ENCODE results near the gene FAM181B. TPM values are rescaled to one million over a fixed set of nuclear protein-coding genes. Genes with fewer than 3 reads are reported as not detected.

Gene FAM181B
- total and polyA plus RNA-seq, 2 of the 13 experiments (the other 11 are each of a cell fraction or from before 2014, with no cell fraction given), result not detected

DNA sequence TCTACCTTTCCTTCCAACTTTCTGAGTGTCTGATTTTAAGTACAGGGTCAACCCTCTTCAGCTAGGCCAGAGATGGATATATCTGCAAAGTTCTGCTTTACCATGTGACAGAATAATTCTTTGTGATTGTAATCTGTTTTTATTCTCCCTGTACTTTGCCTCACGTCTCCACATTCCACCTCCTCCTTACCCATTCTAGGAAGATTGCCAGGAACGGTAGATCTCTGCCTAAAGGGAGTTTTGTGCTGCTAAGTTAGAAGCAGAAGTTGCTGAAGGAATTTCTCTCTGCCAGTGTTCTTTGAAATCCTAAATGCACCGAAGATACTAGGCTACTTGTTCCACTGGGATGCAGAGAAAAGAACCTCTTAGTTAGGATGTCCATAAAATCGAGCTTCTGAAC, 20.7 kb upstream of the FAM181B start:
- TF ChIP-seq DR1 (CRISPR knock-in tag; IDR thresholded peaks at IDR 0.05), result no peak
- DNase-seq (ENCODE audit: low spot score) (no peak), FAIRE-seq (no peak), ATAC-seq (no peak)
- H3K79me2 ChIP-seq (ENCODE audit: insufficient read depth, low read length), result no peaks in the 10 kb centered on the region
- H4K20me1 ChIP-seq (ENCODE audit: insufficient read depth, low read length), result no peaks in the 10 kb centered on the region
- in situ Hi-C loops (cut with HindIII; ENCODE audit: extremely low pct_ligation_motif_present, low pct_unique_long_range_greater_than_20kb), result no loop called here
- no peak overlapping the region for H2AFZ ChIP-seq (ENCODE audit: low read length)
- no TSS peak for BruUV-seq (replicated peaks)
- no peaks in the 10 kb centered on the region for H3K4me1 ChIP-seq (ENCODE audit: insufficient read depth, low read length)
- H3K27me3 ChIP-seq (ENCODE audit: control insufficient read depth in 1 of 2, insufficient read depth in 2 of 2, low read length in 2 of 2), result no peaks in the 10 kb centered on the region; a peak in 2 of 5 replicates
- ChIA-PET CTCF (ENCODE audit: low intra/inter-chr PET ratio, low total read pairs) (no interaction called here), POLR2A (no interaction called here)
- no peak overlapping the region for H3K4me3 ChIP-seq (replicated peaks in 1 of 3; ENCODE audit: insufficient read depth in 1 of 3, low read depth in 2 of 3, low read length in 3 of 3)
- H3K4me2 ChIP-seq (ENCODE audit: low read depth, low read length), result no peak overlapping the region
- H3K27ac ChIP-seq (ENCODE audit: extremely low read length, insufficient read depth, low read length), result no peak overlapping the region
- H3K9ac ChIP-seq (ENCODE audit: insufficient read depth, low read depth, low read length), result no peak overlapping the region
- no peaks in the 10 kb centered on the region for H3K9me3 ChIP-seq (ENCODE audit: low read length)
- WGBS (ENCODE audit: low lambda C conversion rate), result 0% methylated on average over 4 of the region's 4 CpGs
- intact Hi-C loops (cut with micrococcal nuclease; ENCODE audit: unreplicated experiment), result no loop called here
- H3K36me3 ChIP-seq (replicated peaks in 1 of 2; ENCODE audit: control insufficient read depth in 1 of 2, insufficient read depth in 2 of 2, low read length in 2 of 2), result no peaks in the 10 kb centered on the region

DNA sequence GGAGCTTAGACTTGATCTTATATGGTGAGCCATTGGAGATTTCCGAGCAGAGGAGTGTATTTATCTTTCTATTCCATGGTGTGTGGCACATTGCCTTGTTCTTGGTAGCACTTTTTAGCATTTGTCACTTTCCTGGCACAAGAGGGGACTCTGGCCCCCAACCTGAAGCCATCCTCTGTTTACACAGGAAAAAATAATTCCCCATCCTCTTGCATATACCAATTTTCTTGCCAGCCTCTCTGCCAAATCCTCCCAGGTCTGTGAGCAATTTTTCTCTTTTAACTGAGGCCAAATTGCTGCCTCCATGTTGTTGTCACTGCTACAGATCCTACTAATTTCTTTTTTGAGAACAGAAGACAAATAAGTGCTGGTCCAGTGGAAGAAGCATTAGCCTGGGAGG, 20.3 kb upstream of the FAM181B start:
- WGBS (ENCODE audit: low lambda C conversion rate), result 0% methylated on average over 1 of the region's 1 CpG
- in situ Hi-C loops (cut with HindIII; ENCODE audit: extremely low pct_ligation_motif_present, low pct_unique_long_range_greater_than_20kb), result no loop called here
- POLR2A ChIA-PET, result no interaction called here

More for the DNA sequence above, 20.3 kb upstream of the FAM181B start:
- no peaks in the 10 kb centered on the region for H3K36me3 ChIP-seq (replicated peaks in 1 of 2; ENCODE audit: control insufficient read depth in 1 of 2, insufficient read depth in 2 of 2, low read length in 2 of 2)
- DNase-seq (ENCODE audit: low spot score), result no peak
- H3K4me3 ChIP-seq (replicated peaks in 1 of 3; ENCODE audit: insufficient read depth in 1 of 3, low read depth in 2 of 3, low read length in 3 of 3), result no peak overlapping the region
- no peaks in the 10 kb centered on the region for H3K9me3 ChIP-seq (ENCODE audit: low read length)
- CTCF ChIA-PET (ENCODE audit: low intra/inter-chr PET ratio, low total read pairs), result no interaction called here
- intact Hi-C loops (cut with micrococcal nuclease; ENCODE audit: unreplicated experiment), result no loop called here
- no peak for TF ChIP-seq HNRNPUL1 (IDR thresholded peaks at IDR 0.05; ENCODE audit: low read depth, low read length)
- no peak for TF ChIP-seq ZNF777 (CRISPR knock-in tag; IDR thresholded peaks at IDR 0.05)
- TF ChIP-seq ZC3H13 (CRISPR knock-in tag; IDR thresholded peaks at IDR 0.05), result no peak
- TF ChIP-seq, protein P1, sequence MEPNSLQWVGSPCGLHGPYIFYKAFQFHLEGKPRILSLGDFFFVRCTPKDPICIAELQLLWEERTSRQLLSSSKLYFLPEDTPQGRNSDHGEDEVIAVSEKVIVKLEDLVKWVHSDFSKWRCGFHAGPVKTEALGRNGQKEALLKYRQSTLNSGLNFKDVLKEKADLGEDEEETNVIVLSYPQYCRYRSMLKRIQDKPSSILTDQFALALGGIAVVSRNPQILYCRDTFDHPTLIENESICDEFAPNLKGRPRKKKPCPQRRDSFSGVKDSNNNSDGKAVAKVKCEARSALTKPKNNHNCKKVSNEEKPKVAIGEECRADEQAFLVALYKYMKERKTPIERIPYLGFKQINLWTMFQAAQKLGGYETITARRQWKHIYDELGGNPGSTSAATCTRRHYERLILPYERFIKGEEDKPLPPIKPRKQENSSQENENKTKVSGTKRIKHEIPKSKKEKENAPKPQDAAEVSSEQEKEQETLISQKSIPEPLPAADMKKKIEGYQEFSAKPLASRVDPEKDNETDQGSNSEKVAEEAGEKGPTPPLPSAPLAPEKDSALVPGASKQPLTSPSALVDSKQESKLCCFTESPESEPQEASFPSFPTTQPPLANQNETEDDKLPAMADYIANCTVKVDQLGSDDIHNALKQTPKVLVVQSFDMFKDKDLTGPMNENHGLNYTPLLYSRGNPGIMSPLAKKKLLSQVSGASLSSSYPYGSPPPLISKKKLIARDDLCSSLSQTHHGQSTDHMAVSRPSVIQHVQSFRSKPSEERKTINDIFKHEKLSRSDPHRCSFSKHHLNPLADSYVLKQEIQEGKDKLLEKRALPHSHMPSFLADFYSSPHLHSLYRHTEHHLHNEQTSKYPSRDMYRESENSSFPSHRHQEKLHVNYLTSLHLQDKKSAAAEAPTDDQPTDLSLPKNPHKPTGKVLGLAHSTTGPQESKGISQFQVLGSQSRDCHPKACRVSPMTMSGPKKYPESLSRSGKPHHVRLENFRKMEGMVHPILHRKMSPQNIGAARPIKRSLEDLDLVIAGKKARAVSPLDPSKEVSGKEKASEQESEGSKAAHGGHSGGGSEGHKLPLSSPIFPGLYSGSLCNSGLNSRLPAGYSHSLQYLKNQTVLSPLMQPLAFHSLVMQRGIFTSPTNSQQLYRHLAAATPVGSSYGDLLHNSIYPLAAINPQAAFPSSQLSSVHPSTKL (CRISPR knock-in tag; IDR thresholded peaks at IDR 0.05), result no peak
- no peak for TF ChIP-seq JUND (CRISPR knock-in tag; IDR thresholded peaks at IDR 0.05)
- TF ChIP-seq ZNF605 (CRISPR knock-in tag; IDR thresholded peaks at IDR 0.05), result no peak
- no peak for TF ChIP-seq ETV6 (CRISPR knock-in tag; conservative IDR thresholded peaks at IDR 0.05)
- TF ChIP-seq ZNF619 (CRISPR knock-in tag; IDR thresholded peaks at IDR 0.05), result no peak
- TF ChIP-seq CREM (IDR thresholded peaks at IDR 0.05), result no peak
- no peak for TF ChIP-seq CREM (CRISPR knock-in tag; IDR thresholded peaks at IDR 0.05)
- no peak for TF ChIP-seq PHF5A (CRISPR knock-in tag; IDR thresholded peaks at IDR 0.05; ENCODE audit: low read depth, unreplicated experiment)
- no peak for TF ChIP-seq PRPF4 (IDR thresholded peaks at IDR 0.05; ENCODE audit: low read depth, low read length, poor library complexity, severe bottlenecking)
- TF ChIP-seq NR2F2 (IDR thresholded peaks at IDR 0.05; ENCODE audit: borderline replicate concordance, low read depth), result no peak
- H3K9ac ChIP-seq (ENCODE audit: insufficient read depth, low read depth, low read length), result no peak overlapping the region
- BruUV-seq (replicated peaks), result no TSS peak
- no peak overlapping the region for H3K4me2 ChIP-seq (ENCODE audit: low read depth, low read length)
- no peak overlapping the region for H2AFZ ChIP-seq (ENCODE audit: low read length)
- no peaks in the 10 kb centered on the region for H3K4me1 ChIP-seq (ENCODE audit: insufficient read depth, low read length)
- no peak overlapping the region for H3K27ac ChIP-seq (ENCODE audit: extremely low read length, insufficient read depth, low read length)
- no peaks in the 10 kb centered on the region; a peak in 2 of 5 replicates for H3K27me3 ChIP-seq (ENCODE audit: control insufficient read depth in 1 of 2, insufficient read depth in 2 of 2, low read length in 2 of 2)
- H4K20me1 ChIP-seq (ENCODE audit: insufficient read depth, low read length), result no peaks in the 10 kb centered on the region
- H3K79me2 ChIP-seq (ENCODE audit: insufficient read depth, low read length), result no peaks in the 10 kb centered on the region
- no peak for ATAC-seq
- FAIRE-seq, result no peak

All from HepG2 (cell line).